SK-N-SH (cell line): Measurements from ENCODE around the gene CAMK4. TPM values are rescaled to one million over a fixed set of nuclear protein-coding genes. Genes with fewer than 3 reads are reported as not detected.

ENCODE experiments used
- CTCF ChIA-PET: fragments of 300-600, 350-600 bp; formaldehyde crosslinking; extraction: SDS; loops from one replicate; lab custom pipeline; 2021; lab: Yijun Ruan, JAX
- POLR2A ChIA-PET: fragments of 350-600 bp; sonication (Branson Sonifier 250); formaldehyde crosslinking; extraction: SDS; loops from one replicate; lab custom pipeline; 2020; ENCODE audit warnings: antibody characterized with exemption, inconsistent platforms; lab: Yijun Ruan, JAX
- DNase-seq: peaks from one replicate; pipeline ENCODE4 v3.0.0; 2012
- H2AFZ ChIP-seq: fragments of 200-600 bp; sonication (generic); 2 replicates; pipeline ENCODE4 v1.8.1; 2016; ENCODE audit warnings: antibody characterized with exemption, mild to moderate bottlenecking, low read depth
- H3F3A ChIP-seq: fragments of 200-600 bp; sonication (generic); replicated peaks from 2 replicates; pipeline ENCODE3; 2016; ENCODE audit warnings: antibody characterized with exemption, mild to moderate bottlenecking; ENCODE audit not compliant: insufficient read depth
- H3K27ac ChIP-seq, 2 experiments: fragments of 200-500 bp in 1 of 2; fragments of 200-600 bp in 1 of 2; sonication (Bioruptor generic) in 1 of 2; sonication (generic), shearing (Covaris generic) in 1 of 2; 2 replicates each; pipeline versions ENCODE4 v1.5.1 to v1.6.1; 2014 to 2016; ENCODE audit warnings: low read depth in 2 of 2, inconsistent platforms in 1 of 2, low read length in 1 of 2, mild to moderate bottlenecking in 1 of 2, mixed read lengths in 1 of 2
- H3K27me3 ChIP-seq: fragments of 200-600 bp; sonication (generic), shearing (Covaris generic); 2 replicates; pipeline ENCODE4 v1.6.1; 2016; ENCODE audit warnings: mixed run types; ENCODE audit not compliant: insufficient read depth
- H3K36me3 ChIP-seq, 2 experiments: fragments of 200-500 bp in 1 of 2; fragments of 200-600 bp in 1 of 2; sonication (Bioruptor generic) in 1 of 2; sonication (generic) in 1 of 2; replicated peaks in 1 of 2; 2 replicates each; pipeline versions ENCODE3 to v1.5.1; 2014 to 2016; ENCODE audit warnings: low read length in 1 of 2, mild to moderate bottlenecking in 1 of 2; ENCODE audit not compliant: insufficient read depth in 2 of 2, control insufficient read depth in 1 of 2
- H3K4me1 ChIP-seq, 2 experiments: fragments of 200-500 bp in 1 of 2; fragments of 200-600 bp in 1 of 2; sonication (Bioruptor generic) in 1 of 2; sonication (generic), shearing (Covaris generic) in 1 of 2; 2 replicates each; pipeline versions ENCODE4 v1.5.1 to v1.6.1; 2014 to 2016; ENCODE audit warnings: low read depth in 1 of 2, low read length in 1 of 2, mixed run types in 1 of 2; ENCODE audit not compliant: insufficient read depth in 2 of 2, control insufficient read depth in 1 of 2
- H3K4me2 ChIP-seq: fragments of 200-600 bp; sonication (generic), shearing (Covaris generic); 2 replicates; pipeline ENCODE4 v1.6.1; 2017; ENCODE audit warnings: mixed run types
- H3K4me3 ChIP-seq, 2 experiments: fragments of 200-500 bp in 1 of 2; fragments of 200-600 bp in 1 of 2; sonication (Bioruptor generic) in 1 of 2; sonication (generic), shearing (Covaris generic) in 1 of 2; 2 replicates each; pipeline versions ENCODE4 v1.5.1 to v1.8.1; 2014 to 2016; ENCODE audit warnings: low read depth in 2 of 2, inconsistent platforms in 1 of 2, low read length in 1 of 2, mild to moderate bottlenecking in 1 of 2, mixed read lengths in 1 of 2, moderate library complexity in 1 of 2
- H3K79me2 ChIP-seq: fragments of 200-600 bp; sonication (generic); 2 replicates; pipeline ENCODE4 v1.8.1; 2017; ENCODE audit warnings: mild to moderate bottlenecking; ENCODE audit not compliant: insufficient read depth
- H3K9ac ChIP-seq: fragments of 200-600 bp; sonication (generic); 2 replicates; pipeline ENCODE4 v1.6.1; 2017; ENCODE audit warnings: mixed run types
- H3K9me2 ChIP-seq: fragments of 200-600 bp; sonication (generic); 2 replicates; pipeline ENCODE4 v1.6.1; 2017; ENCODE audit warnings: mixed run types
- H3K9me3 ChIP-seq: fragments of 200-600 bp; sonication (generic); 2 replicates; pipeline ENCODE4 v1.6.1; 2017; ENCODE audit warnings: mixed run types, mild to moderate bottlenecking, moderate library complexity
- H4K20me1 ChIP-seq: fragments of 200-600 bp; sonication (generic); 2 replicates; pipeline ENCODE4 v1.6.1; 2017; ENCODE audit warnings: mild to moderate bottlenecking, mixed run types; ENCODE audit not compliant: insufficient read depth
- CHD2 ChIP-seq: fragments of 150-350 bp; IDR thresholded peaks from 2 replicates; pipeline ENCODE4 v1.6.1; 2018; ENCODE audit warnings: low read length; ENCODE audit not compliant: partially characterized antibody
- EP300 ChIP-seq, 2 experiments: IDR thresholded peaks; 2 replicates each; pipeline versions ENCODE4 v1.4.0 to v1.6.1; 2012; ENCODE audit warnings: borderline replicate concordance in 1 of 2, low read depth in 1 of 2, low read length in 1 of 2
- EZH2phosphoT487 ChIP-seq: fragments of 200-600 bp; sonication (generic); IDR thresholded peaks from 2 replicates; pipeline ENCODE4 v1.6.1; 2017; ENCODE audit warnings: low read depth, mixed run types, mild to moderate bottlenecking, antibody characterized with exemption, moderate library complexity, borderline replicate concordance
- GATA2 ChIP-seq: sonication (generic); formaldehyde crosslinking; IDR thresholded peaks from 2 replicates; pipeline ENCODE4 v1.5.0; 2020; ENCODE audit warnings: mild to moderate bottlenecking, missing genetic modification reagents
- JUND ChIP-seq: IDR thresholded peaks from 2 replicates; pipeline ENCODE4 v1.4.0; 2012
- MEF2A ChIP-seq: IDR thresholded peaks from 2 replicates; pipeline ENCODE4 v1.4.0; 2012; ENCODE audit warnings: low read depth, borderline replicate concordance
- NFIC ChIP-seq: IDR thresholded peaks from 2 replicates; pipeline ENCODE4 v1.4.0; 2012; ENCODE audit warnings: borderline replicate concordance
- NRF1 ChIP-seq: IDR thresholded peaks from 2 replicates; pipeline ENCODE4 v1.6.1; 2012; ENCODE audit warnings: low read depth, mild to moderate bottlenecking, low read length
- RAD21 ChIP-seq: IDR thresholded peaks from 2 replicates; pipeline ENCODE4 v1.6.1; 2012; ENCODE audit warnings: mild to moderate bottlenecking, low read length
- RCOR1 ChIP-seq: fragments of 150-350 bp; IDR thresholded peaks from 2 replicates; pipeline ENCODE4 v1.6.1; 2017; ENCODE audit warnings: antibody characterized with exemption, low read length
- RFX5 ChIP-seq: IDR thresholded peaks from 2 replicates; pipeline ENCODE4 v1.6.1; 2012; ENCODE audit warnings: mild to moderate bottlenecking, improper control_type of control experiment, low read length
- RXRA ChIP-seq: IDR thresholded peaks from 2 replicates; pipeline ENCODE4 v1.4.0; 2012; ENCODE audit warnings: low read depth, mild to moderate bottlenecking, borderline replicate concordance
- TAF1 ChIP-seq: IDR thresholded peaks from 2 replicates; pipeline ENCODE4 v1.6.1; 2012; ENCODE audit warnings: low read depth, mild to moderate bottlenecking, low read length, moderate library complexity, borderline replicate concordance
- TEAD4 ChIP-seq: IDR thresholded peaks from 2 replicates; pipeline ENCODE4 v1.4.0; 2012; ENCODE audit warnings: mild to moderate bottlenecking, borderline replicate concordance; ENCODE audit not compliant: insufficient read depth
- YY1 ChIP-seq: IDR thresholded peaks from 2 replicates; pipeline ENCODE4 v1.4.0; 2012; ENCODE audit warnings: low read depth, mild to moderate bottlenecking
- WGBS: methylation state at CpG from one replicate; pipeline ENCODE4 v1.1.6; 2017; ENCODE audit warnings: low lambda C conversion rate; 5-methylcytosine and 5-hydroxymethylcytosine counted together
- polyA plus RNA-seq, 3 experiments: library from polyadenylated mRNA; depleted of rRNA; stranded (reverse); fragments of >200 nt; gene quantifications; 2 replicates each; pipeline ENCODE4 v1.2.3, GENCODE V29; 2012
- TF ChIP-seq, protein P1 (sequence below): IDR thresholded peaks from 2 replicates; pipeline ENCODE4 v1.6.1; 2012; ENCODE audit warnings: mild to moderate bottlenecking, low read depth, low read length, moderate library complexity
- TF ChIP-seq, protein P2 (sequence below): fragments of 150-350 bp; IDR thresholded peaks from 2 replicates; pipeline ENCODE4 v1.6.1; 2017; ENCODE audit warnings: antibody characterized with exemption, low read length, low read depth, borderline replicate concordance
- TF ChIP-seq, protein P3 (sequence below): IDR thresholded peaks from 2 replicates; pipeline ENCODE4 v1.4.0; 2012; ENCODE audit warnings: low read depth
- TF ChIP-seq, protein P4 (sequence below): fragments of 200-600 bp; sonication (generic); IDR thresholded peaks from 2 replicates; pipeline ENCODE4 v1.6.1; 2017; ENCODE audit warnings: antibody characterized with exemption, mild to moderate bottlenecking, moderate library complexity

The CAMK4 gene
- polyA plus RNA-seq, 1 of the 3 experiments (the other 2 are of a cell fraction) = 4.1 TPM

DNA sequence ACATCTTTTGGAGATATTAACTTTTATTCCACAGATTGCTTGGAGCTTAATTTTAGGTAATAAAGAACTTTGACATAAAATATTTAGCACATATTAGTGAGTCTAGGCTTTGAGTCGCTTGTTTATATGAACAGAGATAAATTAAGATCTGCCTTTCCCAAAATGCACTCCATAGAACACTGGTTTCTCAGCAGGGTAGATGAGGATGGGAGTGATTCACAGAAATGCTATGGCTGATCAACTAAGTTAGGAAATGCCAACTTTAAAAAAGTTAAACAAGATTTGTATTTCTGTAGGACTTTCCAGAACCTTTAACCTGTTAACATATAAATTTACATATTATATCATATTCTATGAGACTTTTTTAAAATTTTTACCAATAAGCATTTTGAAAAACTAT is 222.9 kb downstream of the CAMK4 start:
- Histone ChIP-seq H3K4me3 (no peak overlapping the region), H3K4me2 (no peak overlapping the region), H3K27me3 (no peaks in the 10 kb centered on the region), H3K9me3 (no peaks in the 10 kb centered on the region), H2AFZ (no peak overlapping the region), H3K36me3 (no peaks in the 10 kb centered on the region), H3K4me1 (peaks cover 0 to 5% of the 10 kb centered on the region in 2 experiments; a peak in 3 of 4 replicates), H4K20me1 (no peaks in the 10 kb centered on the region), H3F3A (no peaks in the 10 kb centered on the region), H3K79me2 (no peaks in the 10 kb centered on the region)
- DNase-seq = no peak
- POLR2A ChIA-PET = no interaction called here
- CTCF ChIA-PET = interaction anchor here (1.3 to 2.2 kb wide), 2 partner anchors 8 to 54 kb away, joined by 3 to 5 read pairs; no protein-coding TSS in a partner anchor
- 71% methylated on average over 1 of the region's 1 CpG for WGBS
- TF ChIP-seq TAF1 = no peak
- TF ChIP-seq, protein P1, sequence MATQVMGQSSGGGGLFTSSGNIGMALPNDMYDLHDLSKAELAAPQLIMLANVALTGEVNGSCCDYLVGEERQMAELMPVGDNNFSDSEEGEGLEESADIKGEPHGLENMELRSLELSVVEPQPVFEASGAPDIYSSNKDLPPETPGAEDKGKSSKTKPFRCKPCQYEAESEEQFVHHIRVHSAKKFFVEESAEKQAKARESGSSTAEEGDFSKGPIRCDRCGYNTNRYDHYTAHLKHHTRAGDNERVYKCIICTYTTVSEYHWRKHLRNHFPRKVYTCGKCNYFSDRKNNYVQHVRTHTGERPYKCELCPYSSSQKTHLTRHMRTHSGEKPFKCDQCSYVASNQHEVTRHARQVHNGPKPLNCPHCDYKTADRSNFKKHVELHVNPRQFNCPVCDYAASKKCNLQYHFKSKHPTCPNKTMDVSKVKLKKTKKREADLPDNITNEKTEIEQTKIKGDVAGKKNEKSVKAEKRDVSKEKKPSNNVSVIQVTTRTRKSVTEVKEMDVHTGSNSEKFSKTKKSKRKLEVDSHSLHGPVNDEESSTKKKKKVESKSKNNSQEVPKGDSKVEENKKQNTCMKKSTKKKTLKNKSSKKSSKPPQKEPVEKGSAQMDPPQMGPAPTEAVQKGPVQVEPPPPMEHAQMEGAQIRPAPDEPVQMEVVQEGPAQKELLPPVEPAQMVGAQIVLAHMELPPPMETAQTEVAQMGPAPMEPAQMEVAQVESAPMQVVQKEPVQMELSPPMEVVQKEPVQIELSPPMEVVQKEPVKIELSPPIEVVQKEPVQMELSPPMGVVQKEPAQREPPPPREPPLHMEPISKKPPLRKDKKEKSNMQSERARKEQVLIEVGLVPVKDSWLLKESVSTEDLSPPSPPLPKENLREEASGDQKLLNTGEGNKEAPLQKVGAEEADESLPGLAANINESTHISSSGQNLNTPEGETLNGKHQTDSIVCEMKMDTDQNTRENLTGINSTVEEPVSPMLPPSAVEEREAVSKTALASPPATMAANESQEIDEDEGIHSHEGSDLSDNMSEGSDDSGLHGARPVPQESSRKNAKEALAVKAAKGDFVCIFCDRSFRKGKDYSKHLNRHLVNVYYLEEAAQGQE = no peak
- TF ChIP-seq RFX5 = no peak
- TF ChIP-seq, protein P2, sequence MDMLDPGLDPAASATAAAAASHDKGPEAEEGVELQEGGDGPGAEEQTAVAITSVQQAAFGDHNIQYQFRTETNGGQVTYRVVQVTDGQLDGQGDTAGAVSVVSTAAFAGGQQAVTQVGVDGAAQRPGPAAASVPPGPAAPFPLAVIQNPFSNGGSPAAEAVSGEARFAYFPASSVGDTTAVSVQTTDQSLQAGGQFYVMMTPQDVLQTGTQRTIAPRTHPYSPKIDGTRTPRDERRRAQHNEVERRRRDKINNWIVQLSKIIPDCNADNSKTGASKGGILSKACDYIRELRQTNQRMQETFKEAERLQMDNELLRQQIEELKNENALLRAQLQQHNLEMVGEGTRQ = no peak
- TF ChIP-seq GATA2 = no peak
- TF ChIP-seq, protein P3, sequence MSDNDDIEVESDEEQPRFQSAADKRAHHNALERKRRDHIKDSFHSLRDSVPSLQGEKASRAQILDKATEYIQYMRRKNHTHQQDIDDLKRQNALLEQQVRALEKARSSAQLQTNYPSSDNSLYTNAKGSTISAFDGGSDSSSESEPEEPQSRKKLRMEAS = no peak
- TF ChIP-seq EP300 (IDR thresholded peaks at IDR 0.05; ENCODE audit: borderline replicate concordance in 1 of 2, low read depth in 1 of 2, low read length in 1 of 2) = no peak
- TF ChIP-seq TEAD4 = no peak
- no peak for TF ChIP-seq YY1
- TF ChIP-seq, all 33 proteins: peak for 0
- Histone ChIP-seq H3K9ac (no peak overlapping the region), H3K9me2 (no peaks in the 10 kb centered on the region), H3K27ac (no peak overlapping the region)

DNA sequence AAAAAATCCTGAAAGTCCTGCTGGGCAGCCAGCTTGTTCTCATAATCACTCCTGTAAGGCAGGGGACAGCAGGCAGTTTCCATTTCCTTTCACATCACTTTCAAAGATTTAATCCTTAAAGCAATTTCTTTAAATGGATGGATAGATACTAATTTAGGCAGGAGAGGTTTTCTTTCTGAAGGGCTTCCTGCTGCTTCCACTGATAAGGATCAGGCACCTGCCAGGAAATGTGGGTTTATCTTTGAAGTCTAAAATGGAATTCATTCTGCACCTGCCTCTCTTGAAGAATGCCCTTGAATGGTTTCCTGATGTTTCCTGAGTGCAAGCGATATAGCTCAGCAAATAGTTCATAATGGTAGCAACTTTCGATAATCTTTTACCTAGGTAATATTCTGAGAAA is 223.6 kb downstream of the CAMK4 start:
- H3K9me3 ChIP-seq = no peaks in the 10 kb centered on the region
- no peak overlapping the region for H3K4me2 ChIP-seq
- no peak overlapping the region for H3K9ac ChIP-seq
- H3K36me3 ChIP-seq = no peaks in the 10 kb centered on the region
- no peak overlapping the region for H3K4me3 ChIP-seq
- no peaks in the 10 kb centered on the region for H4K20me1 ChIP-seq
- H3K4me1 ChIP-seq = peaks cover 0 to 10% of the 10 kb centered on the region in 2 experiments; a peak in 3 of 4 replicates
- peak overlapping the region in 1 of 2 experiments; percentile 43; a peak in 2 of 4 replicates for H3K27ac ChIP-seq
- ChIA-PET POLR2A (interaction anchor here (1.0 kb wide), 1 partner anchor 61 kb away, joined by 4 read pairs; no protein-coding TSS in a partner anchor), CTCF (interaction anchor here (1.0 to 2.2 kb wide), 5 partner anchors 9 to 61 kb away, joined by 3 to 6 read pairs (median 5); no protein-coding TSS in a partner anchor)
- H3K9me2 ChIP-seq = no peaks in the 10 kb centered on the region
- H2AFZ ChIP-seq = no peak overlapping the region
- H3K79me2 ChIP-seq = no peaks in the 10 kb centered on the region
- H3K27me3 ChIP-seq = no peaks in the 10 kb centered on the region
- WGBS = 43% methylated on average over 2 of the region's 2 CpGs
- no peaks in the 10 kb centered on the region for H3F3A ChIP-seq
- no peak for DNase-seq
- TF ChIP-seq EP300 (IDR thresholded peaks at IDR 0.05; ENCODE audit: borderline replicate concordance in 1 of 2, low read depth in 1 of 2, low read length in 1 of 2) = no peak
- no peak for TF ChIP-seq RFX5
- no peak for TF ChIP-seq NRF1
- no peak for TF ChIP-seq RXRA
- no peak for TF ChIP-seq JUND
- TF ChIP-seq, protein P2 = no peak
- TF ChIP-seq EZH2phosphoT487 = no peak
- TF ChIP-seq RAD21 = no peak
- TF ChIP-seq, protein P4, sequence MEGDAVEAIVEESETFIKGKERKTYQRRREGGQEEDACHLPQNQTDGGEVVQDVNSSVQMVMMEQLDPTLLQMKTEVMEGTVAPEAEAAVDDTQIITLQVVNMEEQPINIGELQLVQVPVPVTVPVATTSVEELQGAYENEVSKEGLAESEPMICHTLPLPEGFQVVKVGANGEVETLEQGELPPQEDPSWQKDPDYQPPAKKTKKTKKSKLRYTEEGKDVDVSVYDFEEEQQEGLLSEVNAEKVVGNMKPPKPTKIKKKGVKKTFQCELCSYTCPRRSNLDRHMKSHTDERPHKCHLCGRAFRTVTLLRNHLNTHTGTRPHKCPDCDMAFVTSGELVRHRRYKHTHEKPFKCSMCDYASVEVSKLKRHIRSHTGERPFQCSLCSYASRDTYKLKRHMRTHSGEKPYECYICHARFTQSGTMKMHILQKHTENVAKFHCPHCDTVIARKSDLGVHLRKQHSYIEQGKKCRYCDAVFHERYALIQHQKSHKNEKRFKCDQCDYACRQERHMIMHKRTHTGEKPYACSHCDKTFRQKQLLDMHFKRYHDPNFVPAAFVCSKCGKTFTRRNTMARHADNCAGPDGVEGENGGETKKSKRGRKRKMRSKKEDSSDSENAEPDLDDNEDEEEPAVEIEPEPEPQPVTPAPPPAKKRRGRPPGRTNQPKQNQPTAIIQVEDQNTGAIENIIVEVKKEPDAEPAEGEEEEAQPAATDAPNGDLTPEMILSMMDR = no peak
- peak; percentile 78 for TF ChIP-seq RCOR1
- no peak for TF ChIP-seq MEF2A
- TF ChIP-seq TEAD4 = no peak
- TF ChIP-seq, protein P3 = no peak
- no peak for TF ChIP-seq NFIC
- TF ChIP-seq CHD2 = no peak
